Measurements from ENCODE around the gene KIF11.

The KIF11 gene

GRCh38 chr10:92677708-92678107, 84.8 kb downstream of the KIF11 start:
- no peak for DNase-seq (ENCODE audit: extremely low read depth in 1 of 2, low read depth in 1 of 2)

DNA sequence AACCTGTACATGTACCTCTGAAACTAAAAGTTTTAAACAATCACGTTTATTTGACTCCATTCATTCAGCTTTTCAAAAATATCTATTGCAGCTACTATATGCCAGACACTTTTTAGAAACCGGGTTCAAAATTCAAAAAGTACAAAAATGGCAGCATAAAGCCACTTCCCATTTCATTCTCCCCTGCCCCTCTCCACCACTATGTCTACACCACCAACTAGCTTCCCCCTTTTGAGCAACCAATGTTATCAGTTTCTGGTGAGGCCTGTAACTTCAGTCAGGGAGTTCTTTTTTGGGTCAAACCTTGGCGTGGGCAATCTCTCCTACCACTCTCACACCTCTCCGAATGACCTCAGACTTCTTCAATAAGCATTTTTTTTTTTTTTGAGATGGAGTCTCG, 85.3 kb downstream of the KIF11 start:
- no peak for DNase-seq (ENCODE audit: extremely low read depth in 1 of 2, low read depth in 1 of 2)

GRCh38 chr10:92681306-92681834, 88.4 kb downstream of the KIF11 start:
- no peak for DNase-seq (ENCODE audit: extremely low read depth in 1 of 2, low read depth in 1 of 2)

DNA sequence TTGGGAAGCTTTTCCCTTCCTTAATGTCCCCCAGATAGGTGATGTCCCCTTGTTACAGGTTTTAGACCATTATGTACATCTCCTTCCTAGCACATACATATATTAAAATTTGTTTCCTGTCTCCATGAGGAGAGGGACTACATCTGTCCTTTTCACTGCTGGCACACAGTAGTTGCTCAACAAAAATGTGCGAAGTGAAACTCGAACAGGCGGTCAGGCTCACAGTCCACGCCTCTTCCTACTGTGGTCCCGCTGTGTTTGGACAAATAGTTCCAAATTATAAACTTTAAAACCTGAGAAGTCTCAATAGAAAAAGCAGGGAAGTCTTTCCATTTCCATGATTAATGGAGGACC, 95.6 kb downstream of the KIF11 start:
- no peak for DNase-seq (ENCODE audit: extremely low read depth in 1 of 2, low read depth in 1 of 2)

DNA sequence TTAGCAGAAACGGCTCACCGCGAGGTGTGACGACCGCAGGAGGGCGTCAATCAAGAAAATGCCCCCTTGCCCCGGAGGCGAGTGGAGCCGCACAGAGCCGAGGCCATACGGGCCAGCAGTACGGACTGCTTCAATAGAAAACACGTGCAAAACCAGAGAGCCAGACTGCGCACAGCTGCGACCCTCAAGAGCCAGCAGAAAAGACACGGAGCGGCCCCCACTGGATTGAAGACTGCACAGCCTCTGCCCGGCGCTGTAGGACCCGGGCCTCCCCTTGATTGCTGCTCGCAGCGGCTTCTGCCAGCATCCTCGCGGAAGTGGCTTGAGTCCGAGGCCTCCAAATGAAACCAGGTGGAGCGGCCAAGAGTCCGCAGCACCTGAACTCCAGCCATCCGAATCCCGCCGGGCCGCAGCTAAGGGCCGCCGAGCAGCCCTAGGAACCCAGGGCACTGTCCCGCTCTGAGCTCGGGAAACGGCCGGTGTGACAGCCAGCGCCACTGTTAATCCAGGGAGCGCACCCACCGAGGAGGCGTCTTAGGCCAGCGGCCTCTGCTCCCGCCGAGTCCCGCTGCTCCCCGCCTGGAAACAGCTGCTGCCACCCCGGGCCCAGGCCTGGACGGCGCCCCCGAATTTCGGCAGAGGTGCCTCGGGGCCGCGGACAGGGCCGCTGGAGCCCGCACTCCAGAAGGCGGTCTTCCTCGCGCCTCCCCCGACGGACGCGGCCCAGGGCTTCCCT, 96.2 kb downstream of the KIF11 start:
- DNase-seq (ENCODE audit: extremely low read depth in 1 of 2, low read depth in 1 of 2): no peak

DNA sequence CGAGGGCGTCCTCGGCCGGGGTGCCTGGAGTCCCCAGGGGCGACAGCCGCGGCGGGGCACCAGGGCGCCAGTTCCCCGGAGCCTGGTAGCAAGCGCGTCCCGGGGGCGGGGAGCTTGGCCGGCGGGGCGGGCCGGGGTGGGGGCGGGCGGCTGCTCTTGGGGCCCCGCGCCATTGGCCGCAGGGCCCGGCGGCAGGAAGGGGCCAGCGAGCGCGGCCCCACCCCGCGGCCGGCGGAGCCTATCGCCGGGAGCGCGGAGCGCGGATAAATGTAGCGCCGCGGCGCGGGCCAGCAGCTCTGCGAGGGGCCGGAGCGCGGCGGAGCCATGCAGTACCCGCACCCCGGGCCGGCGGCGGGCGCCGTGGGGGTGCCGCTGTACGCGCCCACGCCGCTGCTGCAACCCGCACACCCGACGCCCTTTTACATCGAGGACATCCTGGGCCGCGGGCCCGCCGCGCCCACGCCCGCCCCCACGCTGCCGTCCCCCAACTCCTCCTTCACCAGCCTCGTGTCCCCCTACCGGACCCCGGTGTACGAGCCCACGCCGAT, 96.8 kb downstream of the KIF11 start, which contains the start of gene HHEX:
TSS of gene HHEX (plus strand) at position 293 of the 548 bp plus-strand sequence. CDS start at position 325, 32 bp downstream.
- DNase-seq (ENCODE audit: extremely low read depth in 1 of 2, low read depth in 1 of 2): no peak

DNA sequence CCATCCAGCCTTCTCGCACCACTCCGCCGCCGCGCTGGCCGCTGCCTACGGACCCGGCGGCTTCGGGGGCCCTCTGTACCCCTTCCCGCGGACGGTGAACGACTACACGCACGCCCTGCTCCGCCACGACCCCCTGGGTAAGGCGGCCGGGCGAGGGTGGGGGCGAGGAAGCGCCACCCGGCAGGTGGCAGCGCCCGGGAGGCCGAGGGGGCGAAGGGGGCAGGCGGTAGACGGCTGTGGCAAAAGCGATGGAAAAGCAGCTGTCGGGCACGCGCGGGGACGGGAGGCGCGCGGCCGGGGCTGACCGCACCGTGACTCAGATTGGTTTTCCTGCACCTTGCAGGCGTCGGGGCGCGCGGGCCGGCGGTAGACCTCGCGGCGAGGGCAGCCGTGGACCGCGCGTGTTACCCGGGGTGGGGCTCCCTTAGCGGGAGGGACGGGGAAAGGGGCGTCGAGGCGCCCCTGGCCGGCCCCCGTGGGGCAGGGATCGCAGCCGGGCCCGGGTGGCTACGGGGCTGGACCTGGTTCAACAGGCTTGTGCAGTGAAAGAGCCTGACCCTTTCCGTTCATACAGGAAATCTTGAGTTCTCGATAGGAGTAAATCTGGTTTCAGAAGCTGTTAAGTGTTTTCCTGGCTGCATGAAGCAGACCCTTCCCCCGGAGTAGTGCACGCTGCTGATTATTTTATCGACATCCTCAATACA, 97.4 kb downstream of the KIF11 start:
- DNase-seq (ENCODE audit: extremely low read depth in 1 of 2, low read depth in 1 of 2): peak; percentile 39 to 54

DNA sequence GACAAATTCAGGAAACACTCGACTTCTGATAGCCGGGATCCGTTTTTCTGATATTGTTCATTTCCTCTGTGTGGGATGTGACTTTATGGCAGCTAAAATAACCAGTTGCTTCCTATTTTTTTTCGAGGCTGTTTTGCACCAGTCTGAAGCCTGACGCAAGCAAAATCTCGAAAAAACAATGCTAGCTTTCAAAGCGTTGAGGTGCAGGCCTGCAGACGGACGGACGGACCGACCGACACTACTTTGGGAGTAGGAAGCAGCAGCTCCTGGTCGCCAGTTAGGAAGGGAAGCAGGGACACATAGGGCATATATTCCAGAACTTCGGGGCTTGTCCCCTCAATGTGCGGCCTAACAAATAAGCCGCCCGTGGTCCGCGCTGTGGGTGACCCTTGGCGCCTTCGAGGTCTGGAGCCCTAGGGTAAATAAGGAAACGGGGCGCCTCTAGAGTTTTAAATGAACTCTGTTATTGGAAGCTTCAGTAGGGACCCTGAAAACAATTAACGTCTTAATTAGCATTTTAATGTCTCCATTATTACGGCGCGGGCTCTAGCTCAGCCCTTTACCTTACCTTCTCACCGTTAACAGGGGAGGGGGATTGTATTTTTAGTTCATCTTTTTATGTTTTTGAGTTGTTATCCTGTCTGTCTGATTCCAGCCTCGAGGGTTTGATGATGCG, 98.1 kb downstream of the KIF11 start:
- no peak for DNase-seq (ENCODE audit: extremely low read depth in 1 of 2, low read depth in 1 of 2)

DNA sequence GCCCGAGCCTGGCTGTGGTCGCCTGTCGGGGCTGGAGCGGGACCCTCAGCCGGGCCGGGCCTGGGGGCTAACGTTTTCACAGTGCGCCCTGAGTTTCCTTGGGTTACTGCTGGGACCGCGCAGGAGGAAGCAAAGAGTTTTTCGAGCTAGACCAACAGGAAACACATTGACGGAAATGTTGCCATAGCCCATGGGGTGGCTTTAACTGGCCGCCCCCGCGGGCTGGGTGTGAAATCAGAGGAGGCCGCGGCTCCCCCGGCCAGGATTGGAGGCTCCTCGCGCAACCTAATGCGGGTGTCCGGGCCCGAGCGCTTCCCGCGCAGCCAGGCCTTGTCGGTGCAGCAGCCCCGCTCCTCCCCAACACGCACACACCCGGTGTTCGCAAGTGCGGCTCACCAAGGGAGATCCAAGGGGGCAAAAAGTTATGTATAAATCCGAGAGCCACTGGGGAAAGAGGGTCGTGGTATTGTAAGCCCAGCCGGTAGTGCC, 98.7 kb downstream of the KIF11 start:
- no peak for DNase-seq (ENCODE audit: extremely low read depth in 1 of 2, low read depth in 1 of 2)

- DNase-seq (ENCODE audit: extremely low read depth in 1 of 2, low read depth in 1 of 2): no peak
Measured at GRCh38 chr10:92692080-92692671, 99.2 kb downstream of the KIF11 start.

GRCh38 chr10:92692697-92693533, 100.0 kb downstream of the KIF11 start:
- no peak for DNase-seq (ENCODE audit: extremely low read depth in 1 of 2, low read depth in 1 of 2)

GRCh38 chr10:92693534-92693893, 100.6 kb downstream of the KIF11 start:
- DNase-seq (ENCODE audit: extremely low read depth in 1 of 2, low read depth in 1 of 2): no peak

DNA sequence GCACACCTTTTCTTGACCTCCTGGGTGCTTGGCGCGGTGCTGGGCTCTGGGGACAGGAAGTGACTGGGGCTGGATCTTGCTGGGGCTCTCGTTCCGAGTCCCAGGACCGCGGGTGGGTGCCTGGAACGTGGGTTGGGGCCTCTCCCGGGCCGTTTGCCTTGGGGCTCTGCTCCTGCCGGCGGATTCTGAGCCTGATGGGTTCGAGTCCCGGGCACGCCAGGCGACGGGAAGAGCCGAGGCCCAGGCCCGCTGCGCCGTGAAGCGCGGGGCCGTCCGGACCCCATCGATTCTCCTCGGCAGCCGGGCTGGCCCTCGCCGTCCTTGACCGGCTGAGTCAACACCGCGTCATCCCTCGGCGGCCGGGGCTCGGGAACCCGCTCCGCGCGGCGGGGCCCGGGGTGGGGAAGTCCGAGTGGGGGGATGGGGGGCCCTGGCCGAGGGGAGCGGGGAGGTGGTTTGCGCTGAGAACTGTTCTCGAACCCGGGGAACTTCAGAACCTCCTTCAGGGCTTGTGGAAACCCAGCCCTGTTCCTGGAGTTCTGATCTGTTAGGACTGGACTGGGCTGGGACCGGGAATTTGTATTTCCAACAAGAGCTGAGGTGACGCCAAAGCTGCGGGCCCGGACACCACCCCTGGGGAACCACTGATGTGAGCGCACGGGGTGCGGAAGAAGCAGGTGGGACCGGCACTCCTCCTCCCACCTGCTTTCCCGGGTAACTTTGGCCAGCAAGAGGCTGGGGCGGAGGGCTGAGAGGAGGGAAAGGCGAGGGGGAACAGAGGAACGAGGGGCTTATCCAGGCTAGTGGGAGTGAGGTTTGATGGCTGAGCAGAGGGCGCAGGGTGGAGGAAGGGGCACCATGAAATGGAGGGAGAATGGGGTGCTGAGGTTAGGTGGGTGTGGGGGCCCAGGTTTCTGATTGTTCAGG, 103.0 kb downstream of the KIF11 start:
- DNase-seq (ENCODE audit: extremely low read depth in 1 of 2, low read depth in 1 of 2): no peak

- no peak for DNase-seq (ENCODE audit: extremely low read depth in 1 of 2, low read depth in 1 of 2)
Measured at GRCh38 chr10:92696606-92697383, 103.9 kb downstream of the KIF11 start.

GRCh38 chr10:92697663-92698511, 105.0 kb downstream of the KIF11 start:
- no peak for DNase-seq (ENCODE audit: extremely low read depth in 1 of 2, low read depth in 1 of 2)

DNA sequence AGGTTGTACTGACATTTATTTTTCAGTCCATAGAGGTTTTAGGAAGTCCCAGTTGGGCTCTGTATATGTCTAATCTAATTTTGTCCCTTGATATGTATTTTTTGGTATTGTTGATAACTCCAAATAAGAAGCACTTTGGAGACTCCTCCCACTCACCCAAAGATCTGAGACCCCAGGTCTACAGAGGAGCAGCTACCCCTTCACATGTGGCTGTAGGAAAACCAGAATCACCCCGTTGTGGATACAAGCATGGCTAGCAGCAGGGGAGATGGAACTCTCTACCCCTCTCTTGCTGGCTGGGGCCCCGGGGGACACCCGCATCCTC, 106.2 kb downstream of the KIF11 start:
- DNase-seq (ENCODE audit: extremely low read depth in 1 of 2, low read depth in 1 of 2): no peak

Data from stimulated activated CD8-positive, alpha-beta memory T cell treated with anti-CD3 and anti-CD28 coated beads, Interleukin-7, amount 100 ng/mL, for 48 hours (primary cell).